CD1c-positive myeloid dendritic cell (primary cell): ENCODE data around the gene NCK2.

ENCODE experiments used
- DNase-seq: peaks from one replicate; pipeline ENCODE4 v3.0.0-alpha.2; 2016; ENCODE audit errors: extremely low spot score

Gene NCK2

GRCh38 chr2:105777031-105777482 is 32.3 kb downstream of the NCK2 start:
- no peak for DNase-seq

DNA sequence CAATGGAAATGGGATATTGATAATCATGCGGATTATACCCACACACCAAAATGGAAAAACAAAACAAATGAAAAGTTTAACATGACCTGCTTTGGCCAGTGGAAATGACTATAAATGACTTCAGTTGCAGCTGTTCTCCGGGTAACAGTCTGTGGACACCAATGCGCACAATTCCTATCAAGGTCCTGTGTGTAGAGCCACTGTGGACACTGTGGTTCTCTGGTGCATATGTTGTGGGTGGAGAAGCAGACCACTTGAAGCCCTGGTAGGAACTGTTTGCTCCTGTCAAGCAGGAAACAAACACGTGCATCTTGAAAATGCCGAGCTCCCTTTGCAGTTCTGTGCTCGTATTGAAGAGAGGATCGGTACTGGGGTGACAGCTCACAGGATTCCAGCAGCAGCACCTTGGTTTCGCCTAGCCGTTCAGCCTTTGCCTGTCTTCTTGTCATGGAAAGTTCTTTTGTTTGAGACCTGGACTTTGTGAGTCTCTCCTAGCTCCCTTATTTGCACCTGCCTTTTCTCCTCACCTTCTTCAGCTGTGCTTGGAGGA is 32.9 kb downstream of the NCK2 start:
- DNase-seq = no peak

DNA sequence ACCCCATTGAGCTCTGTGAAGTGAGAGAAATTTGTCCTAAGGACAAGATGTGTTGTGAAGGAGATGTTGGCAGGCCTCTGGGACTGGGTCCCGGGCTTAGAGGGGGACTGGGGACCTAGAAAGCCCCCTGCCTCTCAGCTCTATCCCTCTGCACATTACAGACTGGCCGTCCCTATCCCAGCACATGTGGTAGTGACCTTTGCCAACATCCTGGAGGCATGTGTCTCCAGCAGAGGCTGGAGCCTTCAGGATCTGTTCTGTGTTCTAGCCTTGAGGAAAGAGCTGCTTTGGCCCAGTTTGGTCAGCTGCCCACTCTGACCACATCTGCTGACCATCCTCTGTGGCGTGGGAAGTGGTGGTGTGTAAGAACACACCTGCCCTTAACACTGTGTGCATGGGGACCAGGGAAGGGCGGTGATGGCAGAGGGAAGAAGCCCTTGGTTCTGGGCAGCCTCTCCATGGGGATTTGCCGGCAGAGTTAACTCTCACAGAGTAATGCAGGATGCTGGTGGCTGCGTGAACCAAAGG is 33.4 kb downstream of the NCK2 start:
- no peak for DNase-seq

- no peak for DNase-seq
Observed at GRCh38 chr2:105779394-105779793, 34.7 kb downstream of the NCK2 start.

GRCh38 chr2:105780606-105781005 is 35.9 kb downstream of the NCK2 start:
- no peak for DNase-seq

GRCh38 chr2:105781274-105781978 is 36.7 kb downstream of the NCK2 start:
- DNase-seq = no peak

- no peak for DNase-seq
Observed at GRCh38 chr2:105782123-105782522, 37.4 kb downstream of the NCK2 start.

DNA sequence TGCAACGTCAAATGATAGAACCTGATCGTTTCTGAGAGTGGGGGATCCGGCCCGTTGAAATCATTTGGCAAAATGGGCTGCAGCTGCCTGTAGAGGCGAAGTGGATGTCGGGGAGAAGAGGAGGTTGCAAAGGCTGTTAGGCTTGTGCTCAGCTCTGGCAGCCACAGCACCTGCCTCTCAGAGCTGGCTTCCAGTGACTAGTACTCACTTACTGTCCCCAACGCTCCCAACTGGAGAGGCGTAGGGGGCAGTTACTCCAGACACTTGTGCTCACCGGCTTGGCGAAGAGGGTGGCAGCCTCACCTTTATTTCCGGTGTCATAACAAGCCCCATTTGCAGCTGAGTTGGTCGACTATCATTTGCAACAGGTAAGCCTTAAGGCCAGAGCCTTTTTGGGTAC is 37.9 kb downstream of the NCK2 start:
- no peak for DNase-seq

GRCh38 chr2:105783151-105783738 is 38.5 kb downstream of the NCK2 start:
- DNase-seq = no peak

DNA sequence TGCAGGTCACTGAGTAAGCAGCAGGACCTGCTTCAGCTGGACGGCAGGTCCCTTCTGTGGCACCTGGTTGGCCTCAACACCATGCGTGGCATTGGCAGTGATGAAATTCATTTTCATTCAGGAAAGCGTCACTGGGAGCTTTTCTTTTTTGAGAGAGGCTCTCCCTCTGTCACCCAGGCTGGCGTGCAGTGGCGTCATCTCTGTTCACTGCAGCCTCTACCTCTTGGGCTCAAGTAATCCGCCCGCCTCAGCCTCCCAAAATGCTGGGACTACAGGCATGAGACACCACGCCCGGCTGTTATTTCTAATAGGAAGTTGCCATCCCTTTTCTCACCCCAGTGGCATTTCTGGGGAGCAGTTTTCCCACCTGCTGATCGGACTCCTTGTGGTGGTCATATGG is 39.3 kb downstream of the NCK2 start:
- no peak for DNase-seq

- no peak for DNase-seq
Observed at GRCh38 chr2:105784589-105784988, 39.9 kb downstream of the NCK2 start.

- DNase-seq = no peak
Observed at GRCh38 chr2:105785095-105785847, 40.6 kb downstream of the NCK2 start.

GRCh38 chr2:105786231-105787230 is 41.8 kb downstream of the NCK2 start:
- no peak for DNase-seq

GRCh38 chr2:105787376-105788318 is 42.9 kb downstream of the NCK2 start:
- peak; percentile 29 for DNase-seq

- no peak for DNase-seq
Observed at GRCh38 chr2:105788670-105789290, 44.1 kb downstream of the NCK2 start.

- DNase-seq = peak; percentile 55
Observed at GRCh38 chr2:105789745-105790460, 45.2 kb downstream of the NCK2 start.

- no peak for DNase-seq
Observed at GRCh38 chr2:105790461-105791149, 45.9 kb downstream of the NCK2 start.

- no peak for DNase-seq
Observed at GRCh38 chr2:105791229-105791628, 46.5 kb downstream of the NCK2 start.
